GM23338 (cell line): Measurements from ENCODE around the gene EEF2.

Experiments
- CREB1 ChIP-seq: fragments of 250-450 bp; sonication (Bioruptor Pico); IDR thresholded peaks from 2 replicates; pipeline ENCODE4 v1.5.0; 2020; ENCODE audit warnings: low read depth, mild to moderate bottlenecking, moderate library complexity
- CTCF ChIP-seq, 2 experiments: fragments of 200-600 bp in 1 of 2; sonication (generic) in 1 of 2; conservative IDR thresholded peaks; 2 replicates each; pipeline versions ENCODE4 v1.5.1 to v1.6.1; 2016 to 2017; ENCODE audit warnings: antibody characterized with exemption in 2 of 2, low read depth in 2 of 2, mild to moderate bottlenecking in 2 of 2, moderate library complexity in 1 of 2
- EZH2 ChIP-seq: fragments of 200-600 bp; sonication (generic); IDR thresholded peaks from one replicate; pipeline ENCODE4 v1.8.0; 2017; ENCODE audit warnings: antibody characterized with exemption, mild to moderate bottlenecking, low read depth; ENCODE audit not compliant: unreplicated experiment
- EZH2phosphoT487 ChIP-seq: fragments of 200-600 bp; sonication (generic); IDR thresholded peaks from one replicate; pipeline ENCODE4 v1.8.1; 2018; ENCODE audit warnings: antibody characterized with exemption; ENCODE audit not compliant: unreplicated experiment
- NANOG ChIP-seq: IDR thresholded peaks from 2 replicates; pipeline ENCODE4 v1.6.1; 2016; ENCODE audit warnings: antibody characterized with exemption, borderline replicate concordance
- POLR2AphosphoS5 ChIP-seq: IDR thresholded peaks from 2 replicates; pipeline ENCODE4 v1.6.1; 2016; ENCODE audit warnings: antibody characterized with exemption, low read depth
- REST ChIP-seq: IDR thresholded peaks from one replicate; pipeline ENCODE4 v1.6.1; 2018; ENCODE audit warnings: antibody characterized with exemption; ENCODE audit not compliant: unreplicated experiment
- STAT1 ChIP-seq: IDR thresholded peaks from one replicate; pipeline ENCODE4 v1.6.1; 2016; ENCODE audit warnings: antibody characterized with exemption; ENCODE audit not compliant: unreplicated experiment
- ZNF114 ChIP-seq: fragments of 250-450 bp; sonication (Bioruptor Pico); IDR thresholded peaks from 2 replicates; pipeline ENCODE4 v1.5.0; 2020; ENCODE audit warnings: mild to moderate bottlenecking, moderate library complexity

- no peak for TF ChIP-seq CTCF (conservative IDR thresholded peaks at IDR 0.05; ENCODE audit: low read depth in 2 of 2)
- no peak for TF ChIP-seq EZH2
- TF ChIP-seq NANOG: no peak
- TF ChIP-seq REST: no peak
- TF ChIP-seq STAT1: no peak
- TF ChIP-seq ZNF114 (CRISPR knock-in tag): no peak
- TF ChIP-seq POLR2AphosphoS5: no peak
- TF ChIP-seq CREB1 (CRISPR knock-in tag): no peak
- TF ChIP-seq EZH2phosphoT487: no peak
Observed at GRCh38 chr19:4010808-4011110, 25.5 kb upstream of the EEF2 start.
